Urinary bladder (tissue), 4 donors: ENCODE data around the gene RABGAP1. TPM values are rescaled to one million over a fixed set of nuclear protein-coding genes. Genes with fewer than 3 reads are reported as not detected.

Source experiments
- DNase-seq: peaks from one replicate; pipeline ENCODE4 v3.0.0-alpha.2; 2015; ENCODE audit errors: extremely low spot score
- H3K27ac ChIP-seq: one replicate; pipeline ENCODE4 v1.5.1; 2013; ENCODE audit warnings: low read depth, mild to moderate bottlenecking, moderate library complexity
- H3K36me3 ChIP-seq: one replicate; pipeline ENCODE4 v1.6.1; 2013; ENCODE audit warnings: mild to moderate bottlenecking, moderate library complexity; ENCODE audit not compliant: insufficient read depth
- H3K4me1 ChIP-seq: one replicate; pipeline ENCODE4 v1.6.1; 2013; ENCODE audit warnings: mild to moderate bottlenecking, moderate library complexity; ENCODE audit not compliant: insufficient read depth
- H3K4me3 ChIP-seq: one replicate; pipeline ENCODE4 v1.5.1; 2013; ENCODE audit warnings: low read depth, low read length
- WGBS: extraction: QIAGEN DNeasy Blood & Tissue Kit; methylation state at CpG from one replicate; pipeline ENCODE4 v1.1.7; 2013; 5-methylcytosine and 5-hydroxymethylcytosine counted together
- polyA plus RNA-seq: library from polyadenylated mRNA; stranded (reverse); fragments of 200-250 nt; gene quantifications from one replicate; pipeline ENCODE4 v1.2.3, GENCODE V29; 2013
- total RNA-seq: library from RNA; depleted of rRNA; stranded (reverse); fragments of >200 nt; gene quantifications from one replicate; pipeline ENCODE4 v1.2.3, GENCODE V29; 2014
- donor health status: healthy with polysubstance abuse.
- donor health status: healthy.

Gene RABGAP1
- total and polyA plus RNA-seq, 2 donors, result 46.2 to 134 TPM

DNA sequence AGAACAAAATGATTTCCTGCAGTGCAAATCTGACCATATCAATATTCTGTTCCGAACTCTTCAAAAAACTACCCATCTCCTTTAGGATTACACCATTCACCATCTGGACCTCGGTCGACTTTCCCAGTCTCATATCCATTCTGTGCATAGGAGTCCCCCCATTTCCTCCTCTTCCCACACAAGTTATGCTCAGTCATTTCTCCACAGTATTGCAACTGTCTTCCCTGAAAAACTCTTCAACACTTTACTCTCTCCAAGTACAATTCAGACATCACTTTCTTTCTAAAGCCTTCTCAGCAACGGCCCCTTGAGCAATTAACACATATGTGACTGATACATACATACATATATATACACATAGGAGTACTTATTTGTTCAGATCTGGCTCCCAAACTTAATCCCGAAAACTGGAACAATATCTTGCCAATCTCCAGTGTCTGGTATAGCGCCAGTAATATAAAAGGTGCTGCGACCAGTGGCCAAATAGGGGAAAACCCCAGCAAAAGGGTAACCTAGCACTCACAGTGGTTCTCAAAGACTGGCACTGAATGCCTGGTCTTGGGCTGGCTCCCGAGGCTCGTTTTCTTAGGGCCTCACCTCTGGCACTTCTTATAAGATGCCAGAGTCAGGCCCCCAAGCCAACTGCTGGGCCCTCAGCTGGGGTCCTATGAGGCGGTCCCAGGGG, 10.1 kb upstream of the RABGAP1 start:
- H3K36me3 ChIP-seq, result no peaks in the 10 kb centered on the region
- 25% methylated on average over 10 of the region's 10 CpGs for WGBS
- H3K4me3 ChIP-seq, result peak overlapping the region; percentile 81
- H3K27ac ChIP-seq, result no peak overlapping the region
- peaks cover 2% of the 10 kb centered on the region for H3K4me1 ChIP-seq
- DNase-seq, result no peak

DNA sequence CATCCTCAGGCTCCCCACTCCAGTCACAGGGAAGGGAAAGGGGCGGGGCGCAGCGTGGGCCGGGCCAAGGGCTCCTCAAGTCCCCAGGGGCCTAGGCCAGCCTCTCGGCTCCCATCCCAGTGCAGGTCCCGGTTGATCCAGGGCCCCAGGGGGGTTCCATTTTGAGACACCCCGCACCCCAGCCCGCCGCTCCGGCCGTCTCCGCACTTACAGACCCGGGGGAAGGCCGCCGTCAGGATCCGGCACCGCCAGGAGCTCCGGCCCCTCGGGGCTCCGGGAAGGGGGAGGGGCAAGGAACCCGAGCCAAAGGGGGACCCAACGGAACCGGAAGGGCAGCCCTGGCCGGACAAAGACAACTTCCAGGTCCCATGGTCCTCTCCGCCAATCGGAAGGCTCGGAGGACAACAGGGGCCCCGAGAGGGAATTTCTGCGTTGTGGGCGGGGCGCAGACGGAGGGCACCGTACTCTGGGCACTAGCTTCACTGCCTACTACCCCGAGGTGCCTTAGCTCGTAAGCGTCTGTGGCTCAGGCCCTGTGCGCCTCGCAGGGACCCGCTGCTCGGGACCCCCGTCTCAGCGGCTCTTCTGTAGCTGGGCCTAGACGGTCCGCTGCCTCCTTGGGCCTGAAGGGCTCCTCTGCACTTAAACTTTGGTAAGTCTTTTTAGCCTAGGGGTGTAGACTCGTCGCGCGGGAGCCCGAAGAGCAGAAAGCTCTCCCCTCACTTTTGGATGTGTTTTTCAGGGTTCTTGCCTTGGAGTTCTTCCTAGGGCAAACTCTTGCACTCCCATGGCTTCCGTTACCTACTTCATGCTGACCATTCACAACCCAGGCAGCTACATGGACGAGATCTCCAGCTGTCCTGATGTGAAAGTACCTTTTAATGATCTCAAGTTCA, 9.3 kb upstream of the RABGAP1 start, which contains the start of gene ZBTB26:
TSS of gene ZBTB26 (minus strand) at position 287 of the 896 bp plus-strand sequence. CDS start 11,578 bp downstream, outside the sequence.
- no peaks in the 10 kb centered on the region for H3K36me3 ChIP-seq
- peaks cover 2% of the 10 kb centered on the region for H3K4me1 ChIP-seq
- WGBS, result under 1% methylated on average over 51 of the region's 51 CpGs
- peak within 1 kb of the TSS; percentile 81 for H3K4me3 ChIP-seq
- peak within 1 kb of the TSS; percentile 48 for H3K27ac ChIP-seq
- peak; percentile 88 for DNase-seq

GRCh38 chr9:122936464-122936863, 4.4 kb upstream of the RABGAP1 start:
- no peak overlapping the region for H3K4me3 ChIP-seq
- no peak overlapping the region for H3K27ac ChIP-seq
- DNase-seq, result no peak
- peaks cover 1% of the 10 kb centered on the region for H3K36me3 ChIP-seq
- H3K4me1 ChIP-seq, result peaks cover 2% of the 10 kb centered on the region
- 94% methylated on average over 5 of the region's 5 CpGs for WGBS

DNA sequence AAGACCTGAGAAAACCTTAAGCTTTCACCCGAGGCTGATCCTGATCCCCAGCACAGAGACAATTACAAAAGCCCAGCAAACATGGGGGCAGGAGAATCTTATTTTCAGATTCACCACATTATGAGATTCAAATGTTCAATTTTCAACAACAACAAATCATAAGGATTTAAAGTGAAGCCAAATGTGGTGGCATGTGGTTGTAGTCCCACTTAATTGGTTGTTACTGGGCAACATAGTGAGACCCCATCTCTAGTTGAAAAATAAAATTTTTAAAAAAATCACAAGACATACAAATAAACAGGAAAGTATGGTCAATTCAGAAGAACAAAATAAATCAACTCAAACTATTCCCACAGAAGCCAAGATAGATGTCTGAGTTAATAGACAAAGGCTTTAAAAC, 3.9 kb upstream of the RABGAP1 start:
- DNase-seq, result no peak
- 78% methylated on average over 1 of the region's 1 CpG for WGBS
- H3K4me3 ChIP-seq, result no peak overlapping the region
- no peak overlapping the region for H3K27ac ChIP-seq
- peaks cover 2% of the 10 kb centered on the region for H3K4me1 ChIP-seq
- H3K36me3 ChIP-seq, result peaks cover 1% of the 10 kb centered on the region

DNA sequence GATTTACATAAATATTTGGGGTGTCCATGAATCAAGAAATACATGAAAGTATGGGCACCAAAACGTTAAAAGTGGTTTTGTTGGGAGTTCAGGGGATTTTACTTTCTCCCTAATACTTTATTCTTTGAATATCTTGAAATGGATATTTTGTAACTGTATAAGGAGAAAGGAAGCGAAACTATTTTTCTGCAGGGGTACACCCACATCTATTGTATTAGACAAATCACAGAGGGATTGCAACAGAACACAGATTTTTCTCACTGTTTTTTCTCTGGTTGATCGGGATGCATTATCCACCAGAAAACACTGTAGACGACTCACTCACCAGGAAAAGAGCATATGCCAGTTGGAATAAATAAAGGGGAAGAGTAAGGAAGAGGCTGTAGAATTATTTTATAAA, 1.2 kb upstream of the RABGAP1 start:
- 91% methylated on average over 4 of the region's 4 CpGs for WGBS
- Histone ChIP-seq H3K27ac (no peak overlapping the region), H3K36me3 (peaks cover 1% of the 10 kb centered on the region), H3K4me3 (no peak overlapping the region), H3K4me1 (no peaks in the 10 kb centered on the region)
- no peak for DNase-seq

GRCh38 chr9:122940454-122940748, 419 bp upstream of the RABGAP1 start:
- Histone ChIP-seq H3K4me1 (no peaks in the 10 kb centered on the region), H3K27ac (no peak overlapping the region), H3K36me3 (peaks cover 1% of the 10 kb centered on the region), H3K4me3 (no peak overlapping the region)
- WGBS, result 28% methylated on average over 6 of the region's 6 CpGs
- DNase-seq, result no peak

DNA sequence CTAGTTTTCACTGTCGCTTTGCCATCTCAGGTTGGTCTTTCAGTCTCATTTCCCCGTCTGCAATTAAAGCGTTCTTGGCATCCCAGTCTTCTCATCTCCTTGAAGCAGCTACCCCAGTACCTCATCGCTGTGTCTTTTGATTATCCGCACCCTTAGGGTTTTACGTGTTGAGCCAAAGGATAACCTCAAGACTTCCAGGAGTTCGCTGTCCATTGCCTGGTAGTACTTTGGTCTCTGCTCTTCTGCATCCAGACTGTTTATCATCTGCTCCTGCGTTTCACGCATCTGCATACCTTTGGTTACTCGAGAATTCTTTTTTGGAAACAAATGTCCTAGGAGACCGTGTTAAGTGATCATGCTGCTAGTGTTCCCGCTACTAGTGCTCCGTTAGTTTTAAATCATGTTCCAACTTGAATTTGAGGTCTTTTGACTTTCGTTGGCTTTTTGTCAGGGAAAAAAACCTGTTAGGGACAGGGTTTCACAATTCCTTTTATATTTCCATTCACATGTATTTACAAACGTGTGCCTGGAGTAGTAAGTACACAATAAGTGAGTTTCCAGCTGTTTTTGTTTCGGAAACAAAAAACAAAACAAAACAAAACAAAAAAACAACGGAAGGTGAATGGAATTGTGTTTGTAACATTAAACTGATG, 888 bp downstream of the RABGAP1 start:
- WGBS, result 7% methylated on average over 17 of the region's 17 CpGs
- H3K36me3 ChIP-seq, result peaks cover under 1% of the 10 kb centered on the region
- DNase-seq, result no peak
- peak overlapping the region; percentile 82 for H3K4me3 ChIP-seq
- no peak overlapping the region for H3K27ac ChIP-seq
- H3K4me1 ChIP-seq, result no peaks in the 10 kb centered on the region

DNA sequence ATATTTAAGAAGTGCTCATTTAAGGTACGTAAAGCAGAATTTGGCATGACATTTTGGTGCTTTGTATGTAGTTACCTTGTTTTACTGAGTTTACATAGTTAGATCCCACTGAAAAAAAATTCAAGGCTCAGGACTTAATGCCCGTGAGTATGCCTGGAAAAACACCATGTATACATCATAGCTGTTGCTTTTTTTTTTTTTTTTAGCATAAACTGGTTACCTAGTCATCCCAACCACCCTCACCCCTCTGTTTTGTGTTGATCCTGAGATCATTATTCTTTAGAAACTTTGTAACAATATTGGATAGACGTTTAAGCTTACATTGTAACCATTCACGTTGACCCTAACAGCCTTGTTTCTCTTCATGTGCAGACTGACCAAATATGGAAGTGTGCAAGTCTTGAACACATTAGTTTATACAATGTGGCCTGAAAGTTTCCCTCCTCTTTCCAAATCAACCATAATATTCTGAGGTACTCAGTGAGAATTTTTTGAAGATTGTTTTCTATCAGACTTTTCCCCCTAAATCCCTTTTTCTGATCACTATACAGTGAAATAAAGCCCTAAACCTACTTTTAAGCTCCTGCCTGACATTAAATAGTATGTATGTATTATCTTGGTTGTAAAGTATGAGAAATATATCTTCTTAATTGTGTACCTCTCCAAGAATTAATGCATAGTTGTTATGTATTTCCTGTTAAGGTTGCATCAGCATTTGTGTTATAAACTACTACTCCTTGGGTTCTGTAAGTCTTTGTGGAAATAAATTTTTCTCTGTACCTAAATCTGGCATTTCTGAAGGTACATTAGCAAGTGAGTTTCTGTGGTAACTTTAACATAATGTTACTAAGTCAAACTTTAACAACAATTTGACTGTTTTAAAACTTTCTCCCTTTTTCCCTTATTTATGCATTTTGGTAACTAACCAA, 4.4 kb downstream of the RABGAP1 start:
- no peaks in the 10 kb centered on the region for H3K36me3 ChIP-seq
- no peak for DNase-seq
- no peaks in the 10 kb centered on the region for H3K4me1 ChIP-seq
- H3K27ac ChIP-seq, result no peak overlapping the region
- 38% methylated on average over 4 of the region's 4 CpGs for WGBS
- no peak overlapping the region for H3K4me3 ChIP-seq

DNA sequence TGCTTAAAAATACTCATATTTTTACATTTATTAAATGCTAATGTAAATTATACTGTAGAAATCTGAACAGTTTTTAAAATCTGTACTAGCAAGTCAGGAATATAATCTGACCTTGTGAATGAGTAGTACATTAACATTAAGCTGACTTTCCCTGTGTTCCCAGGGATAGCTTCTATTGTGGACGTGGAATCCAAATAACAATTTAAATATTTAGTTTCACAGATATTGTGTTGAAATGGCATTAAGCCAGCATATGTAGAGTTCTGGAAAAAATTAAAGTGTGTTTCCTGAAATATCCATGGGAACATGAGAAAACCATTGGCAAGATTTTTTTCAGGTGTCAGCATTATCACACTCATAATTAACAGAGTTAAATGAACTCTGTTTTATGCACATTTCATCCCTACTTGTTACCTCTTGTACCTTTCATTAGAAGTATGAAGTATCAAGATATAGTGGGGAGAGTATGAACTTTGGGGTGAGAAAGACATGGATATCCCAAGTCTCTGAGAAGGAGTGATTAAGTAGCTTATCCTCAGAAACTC, 5.7 kb downstream of the RABGAP1 start:
- 66% methylated on average over 1 of the region's 1 CpG for WGBS
- Histone ChIP-seq H3K36me3 (no peaks in the 10 kb centered on the region), H3K4me1 (no peaks in the 10 kb centered on the region), H3K4me3 (no peak overlapping the region), H3K27ac (no peak overlapping the region)
- DNase-seq, result no peak

DNA sequence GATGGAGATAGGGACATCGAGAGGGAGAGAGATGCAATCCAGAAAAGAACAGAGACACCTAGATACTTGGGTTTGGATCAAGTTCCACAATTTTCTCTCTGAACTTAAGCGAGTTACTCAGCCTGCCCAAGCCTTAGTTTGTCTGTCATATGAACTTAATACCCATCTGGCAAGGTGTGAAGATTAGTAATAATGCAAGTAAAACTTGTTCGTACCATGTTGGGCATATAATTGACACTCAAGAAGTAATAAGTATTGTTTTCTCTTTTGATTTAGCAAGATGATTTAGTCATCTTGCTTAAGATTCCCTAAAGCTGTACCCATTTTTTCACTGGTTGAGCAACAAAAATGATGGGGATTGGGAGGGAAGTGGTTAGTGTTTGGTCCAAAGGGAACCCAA, 7.5 kb downstream of the RABGAP1 start:
- no peak for DNase-seq
- H3K36me3 ChIP-seq, result no peaks in the 10 kb centered on the region
- 91% methylated on average over 3 of the region's 3 CpGs for WGBS
- no peak overlapping the region for H3K4me3 ChIP-seq
- H3K27ac ChIP-seq, result no peak overlapping the region
- H3K4me1 ChIP-seq, result no peaks in the 10 kb centered on the region

DNA sequence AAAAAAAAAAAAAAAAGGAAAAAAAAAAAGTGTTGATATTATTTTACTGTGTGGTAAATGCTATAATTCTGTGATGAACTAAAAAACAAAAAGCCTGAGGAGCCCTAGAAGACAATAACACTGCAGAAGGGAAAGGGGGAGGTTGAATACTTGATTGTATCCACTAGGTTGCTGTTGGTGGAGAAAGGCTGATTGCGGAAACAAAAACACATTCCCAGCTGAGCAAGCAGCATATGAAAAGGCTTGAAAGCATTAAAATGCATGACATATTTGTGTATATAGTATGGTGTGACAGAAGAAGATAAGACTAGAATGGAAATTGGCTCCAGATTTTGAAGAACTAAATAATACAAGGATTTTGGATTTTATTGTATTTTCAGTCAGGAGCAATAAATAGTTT, 8.9 kb downstream of the RABGAP1 start:
- Histone ChIP-seq H3K36me3 (no peaks in the 10 kb centered on the region), H3K4me1 (no peaks in the 10 kb centered on the region), H3K4me3 (no peak overlapping the region), H3K27ac (no peak overlapping the region)
- no peak for DNase-seq
- WGBS, result 66% methylated on average over 1 of the region's 1 CpG

DNA sequence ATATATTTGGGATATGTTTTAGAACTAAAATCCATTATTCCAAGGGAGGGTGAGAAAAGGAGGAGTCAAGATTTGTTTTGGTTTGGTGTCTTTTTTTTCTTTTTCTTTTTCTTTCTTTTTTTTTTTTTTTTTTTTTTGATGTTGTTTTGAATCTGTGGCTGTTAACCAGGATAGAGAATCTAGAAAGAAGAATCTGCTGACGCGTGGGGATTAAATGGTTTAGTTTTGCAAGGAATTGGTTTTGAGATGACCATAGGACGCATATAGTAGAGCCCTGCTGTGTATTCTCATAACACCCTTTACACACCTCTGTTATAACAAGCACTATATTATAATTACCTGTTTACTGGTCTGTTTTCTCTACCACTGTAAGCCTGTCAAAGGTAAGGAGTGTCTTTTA, 9.4 kb downstream of the RABGAP1 start:
- WGBS, result 67% methylated on average over 3 of the region's 3 CpGs
- H3K4me1 ChIP-seq, result no peaks in the 10 kb centered on the region
- no peaks in the 10 kb centered on the region for H3K36me3 ChIP-seq
- no peak overlapping the region for H3K4me3 ChIP-seq
- no peak for DNase-seq
- no peak overlapping the region for H3K27ac ChIP-seq

DNA sequence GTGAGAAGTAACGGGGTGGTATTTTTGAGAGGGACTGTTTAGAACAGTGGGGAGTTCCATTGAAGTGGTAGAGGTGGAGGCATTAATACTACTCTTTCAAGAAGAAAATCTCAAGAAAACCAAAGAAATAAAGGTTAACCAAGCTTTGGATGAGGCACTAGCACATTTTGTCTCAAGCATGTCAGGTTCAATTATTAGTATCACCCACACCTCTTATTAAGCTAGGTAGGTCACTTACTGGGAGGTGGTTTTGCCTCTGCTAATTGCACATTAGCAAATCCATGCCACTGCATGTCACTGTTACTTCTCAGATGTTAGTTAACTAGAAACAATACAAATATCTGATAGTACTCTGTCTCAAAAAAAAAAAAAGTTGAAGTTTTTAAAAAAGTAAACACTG, 10.2 kb downstream of the RABGAP1 start:
- Histone ChIP-seq H3K4me1 (no peaks in the 10 kb centered on the region), H3K27ac (no peak overlapping the region), H3K36me3 (no peaks in the 10 kb centered on the region), H3K4me3 (no peak overlapping the region)
- DNase-seq, result no peak
- 95% methylated on average over 1 of the region's 1 CpG for WGBS
